GM10266 (cell line): Measurements from ENCODE around the gene HES7.

Experiments used
- DNase-seq: peaks from one replicate; pipeline ENCODE4 v3.0.0; 2012; ENCODE audit errors: extremely low spot score
- TF ChIP-seq, protein P1 (sequence below): IDR thresholded peaks from 2 replicates; pipeline ENCODE4 v1.5.1; 2012; ENCODE audit warnings: mild to moderate bottlenecking, low read depth; ENCODE audit not compliant: control insufficient read depth, insufficient read depth; ENCODE audit errors: missing control alignments

HES7 gene

DNA sequence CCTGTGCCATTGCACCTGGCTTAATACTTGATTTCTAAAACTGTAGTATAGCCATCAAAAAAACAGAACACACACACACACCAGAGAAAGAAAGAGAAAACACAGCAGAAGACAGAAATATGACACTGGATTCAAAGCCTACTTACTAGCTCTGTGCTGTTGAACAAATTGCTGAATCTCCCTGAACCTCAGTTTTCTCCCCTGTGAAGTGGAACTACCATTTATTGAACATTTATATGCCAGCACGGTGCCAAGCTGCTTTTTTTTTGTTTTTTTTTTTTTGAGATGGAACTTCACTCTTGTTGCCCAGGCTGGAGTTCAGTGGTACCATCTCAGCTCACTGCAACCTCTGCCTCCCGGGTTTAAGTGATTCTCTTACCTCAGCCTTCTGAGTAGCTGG lies 23.1 kb downstream of the HES7 start:
- TF ChIP-seq, protein P1, sequence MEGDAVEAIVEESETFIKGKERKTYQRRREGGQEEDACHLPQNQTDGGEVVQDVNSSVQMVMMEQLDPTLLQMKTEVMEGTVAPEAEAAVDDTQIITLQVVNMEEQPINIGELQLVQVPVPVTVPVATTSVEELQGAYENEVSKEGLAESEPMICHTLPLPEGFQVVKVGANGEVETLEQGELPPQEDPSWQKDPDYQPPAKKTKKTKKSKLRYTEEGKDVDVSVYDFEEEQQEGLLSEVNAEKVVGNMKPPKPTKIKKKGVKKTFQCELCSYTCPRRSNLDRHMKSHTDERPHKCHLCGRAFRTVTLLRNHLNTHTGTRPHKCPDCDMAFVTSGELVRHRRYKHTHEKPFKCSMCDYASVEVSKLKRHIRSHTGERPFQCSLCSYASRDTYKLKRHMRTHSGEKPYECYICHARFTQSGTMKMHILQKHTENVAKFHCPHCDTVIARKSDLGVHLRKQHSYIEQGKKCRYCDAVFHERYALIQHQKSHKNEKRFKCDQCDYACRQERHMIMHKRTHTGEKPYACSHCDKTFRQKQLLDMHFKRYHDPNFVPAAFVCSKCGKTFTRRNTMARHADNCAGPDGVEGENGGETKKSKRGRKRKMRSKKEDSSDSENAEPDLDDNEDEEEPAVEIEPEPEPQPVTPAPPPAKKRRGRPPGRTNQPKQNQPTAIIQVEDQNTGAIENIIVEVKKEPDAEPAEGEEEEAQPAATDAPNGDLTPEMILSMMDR, result no peak
- DNase-seq, result no peak

DNA sequence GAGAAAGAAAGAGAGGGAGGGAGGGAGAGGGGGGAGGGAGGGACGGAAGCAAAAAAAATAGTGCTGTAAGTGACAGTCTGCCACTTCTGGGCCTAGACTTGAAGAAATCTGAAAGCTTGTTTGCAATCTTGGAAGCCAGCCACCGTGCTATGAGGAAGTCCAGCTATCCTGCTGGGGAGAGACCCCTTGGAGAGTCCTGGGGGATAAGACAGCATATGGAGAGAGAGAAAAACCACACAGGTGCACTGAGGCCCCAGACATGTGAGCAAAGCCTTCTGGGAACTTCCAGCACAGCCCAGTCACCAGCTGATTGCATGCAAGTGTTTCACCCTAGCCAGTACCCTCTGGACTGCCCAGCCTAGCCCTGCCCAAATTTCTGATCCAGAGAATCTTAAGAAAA lies 23.8 kb downstream of the HES7 start:
- no peak for DNase-seq
- TF ChIP-seq, protein P1, result no peak

DNA sequence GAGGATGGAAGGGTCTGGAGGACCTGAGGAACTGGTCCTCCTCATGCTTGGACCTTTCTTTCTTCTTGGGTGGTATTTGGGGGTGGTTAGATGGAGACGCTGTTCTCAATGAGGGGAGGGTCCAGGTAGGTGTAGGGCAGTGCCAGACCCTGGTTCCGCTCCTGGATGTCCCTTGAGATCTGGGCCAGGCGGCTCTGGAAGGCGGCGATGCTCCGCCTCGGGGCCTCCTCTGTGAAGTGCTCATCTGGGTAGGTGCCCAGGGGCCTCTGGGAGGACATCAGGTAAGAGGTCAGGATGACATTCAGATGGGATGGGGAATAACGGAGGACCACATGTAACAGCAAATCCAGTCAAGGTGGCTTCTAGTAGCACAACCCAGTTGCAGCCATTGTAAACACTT lies 27.4 kb downstream of the HES7 start:
- no peak for DNase-seq
- TF ChIP-seq, protein P1, result no peak

- TF ChIP-seq, protein P1, result no peak
- no peak for DNase-seq
Measured at GRCh38 chr17:8095361-8095760, 28.5 kb downstream of the HES7 start.

DNA sequence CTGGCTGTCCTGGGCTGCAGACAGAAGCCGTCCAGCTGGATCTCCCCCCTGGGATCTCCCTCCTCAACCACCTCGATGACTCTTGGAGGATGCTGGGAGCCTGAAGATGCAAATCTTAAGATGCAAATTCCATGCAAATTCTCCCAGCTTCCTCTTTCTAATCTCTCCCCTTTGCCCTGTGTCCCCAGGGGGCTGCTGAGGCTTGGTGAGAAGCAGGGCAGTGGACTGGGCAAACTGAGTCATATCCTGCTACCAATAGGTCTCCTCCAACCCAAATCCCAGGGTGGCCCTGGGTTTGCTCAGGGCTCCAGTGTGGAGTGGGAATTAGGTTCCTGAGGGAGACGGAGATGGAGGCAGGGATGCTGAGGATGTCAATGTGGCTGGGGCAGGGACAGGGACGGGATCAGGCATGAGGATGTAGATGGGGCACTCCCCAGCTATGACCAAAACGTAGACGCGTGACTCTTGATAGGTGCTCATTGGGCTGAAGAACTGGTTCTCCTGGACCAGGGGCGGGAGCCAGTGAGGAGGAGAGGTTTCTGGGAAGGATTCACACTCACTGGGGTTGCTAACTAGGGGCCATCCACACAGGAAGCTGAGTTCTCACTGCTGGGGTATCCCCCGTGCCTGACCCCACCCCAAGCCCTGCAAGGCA lies 32.7 kb downstream of the HES7 start:
- DNase-seq, result peak; percentile 61
- TF ChIP-seq, protein P1, result no peak

DNA sequence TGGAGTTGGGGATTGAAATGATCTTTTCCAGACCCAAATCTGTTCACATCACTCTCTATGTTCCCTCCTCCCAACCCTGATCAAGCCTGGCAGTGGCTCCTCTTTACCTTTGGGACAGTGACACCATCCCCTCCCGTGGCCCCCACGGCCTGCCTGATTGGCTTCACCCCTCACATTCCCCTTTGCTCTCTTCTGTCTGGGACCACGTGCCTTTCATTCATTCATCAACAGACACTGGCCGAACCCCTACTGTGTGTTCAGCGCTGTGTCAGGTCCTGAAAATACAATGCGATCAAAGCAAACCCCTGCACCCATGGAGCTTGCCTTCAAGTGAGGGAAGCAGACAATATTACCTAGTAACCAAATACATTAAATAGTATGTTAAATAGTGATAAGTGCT lies 34.2 kb downstream of the HES7 start:
- TF ChIP-seq, protein P1, result no peak
- DNase-seq, result no peak

DNA sequence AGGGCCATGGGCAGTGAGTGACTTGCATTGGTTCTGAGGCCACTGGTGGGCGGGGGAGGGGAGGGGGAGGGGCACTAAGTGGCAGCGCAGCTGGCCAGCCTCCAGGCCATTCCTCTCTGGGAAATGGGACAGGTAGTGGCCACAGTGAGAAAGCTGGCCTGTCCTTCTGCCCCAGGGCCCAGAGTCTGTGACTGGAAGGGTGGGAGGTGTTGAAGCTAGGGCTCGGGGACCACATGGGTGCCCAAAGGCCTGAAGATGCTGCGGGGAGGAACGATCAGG lies 36.0 kb downstream of the HES7 start:
- DNase-seq, result no peak
- TF ChIP-seq, protein P1, result no peak
